K562 (cell line): ENCODE results near the gene AIFM3. TPM values are rescaled to one million over a fixed set of nuclear protein-coding genes. Genes with fewer than 3 reads are reported as not detected.
A peak's percentile ranks its signal among the peaks of the same experiment; 100 is the strongest.

Experiments used
- ELF4 ChIP-seq: fragments of 450-650 bp; formaldehyde crosslinking; IDR thresholded peaks from 2 replicates; pipeline ENCODE4 v1.4.0; 2022; ENCODE audit warnings: missing genetic modification characterization
- ERF ChIP-seq: fragments of 450-650 bp; formaldehyde crosslinking; IDR thresholded peaks from 2 replicates; pipeline ENCODE4 v1.4.0; 2020; ENCODE audit warnings: mild to moderate bottlenecking, mixed read lengths
- FOXJ3 ChIP-seq: sonication (generic); formaldehyde crosslinking; IDR thresholded peaks from 2 replicates; pipeline ENCODE4 v1.4.0; 2020; ENCODE audit warnings: mild to moderate bottlenecking, missing genetic modification reagents
- FOXM1 ChIP-seq, 2 experiments: fragments of 450-650 bp in 1 of 2; sonication (generic) in 1 of 2; formaldehyde crosslinking in 1 of 2; IDR thresholded peaks; 2 replicates each; pipeline versions ENCODE4 v1.6.1 to v1.9.0; 2017 to 2022; ENCODE audit warnings: low read depth in 2 of 2, mild to moderate bottlenecking in 2 of 2, missing genetic modification reagents in 1 of 2, moderate library complexity in 1 of 2
- HDAC6 ChIP-seq: IDR thresholded peaks from 2 replicates; pipeline ENCODE4 v1.6.1; 2012; ENCODE audit warnings: low read depth, mild to moderate bottlenecking, control low read depth, inconsistent platforms, low read length, moderate library complexity
- MCM7 ChIP-seq, 2 experiments: fragments of 450-650 bp; IDR thresholded peaks; 2 replicates each; pipeline ENCODE4 v1.6.1; 2016 to 2018
- PTRF ChIP-seq: fragments of 450-650 bp; IDR thresholded peaks from 2 replicates; pipeline ENCODE4 v1.6.1; 2016; ENCODE audit warnings: mild to moderate bottlenecking, missing genetic modification characterization, missing compliant biosample characterization
- RAD51 ChIP-seq: fragments of 450-650 bp; IDR thresholded peaks from 2 replicates; pipeline ENCODE4 v1.7.1; 2016; ENCODE audit warnings: low read depth, mild to moderate bottlenecking, borderline replicate concordance
- RBFOX2 ChIP-seq: fragments of 200-400 bp; formaldehyde crosslinking; IDR thresholded peaks from 2 replicates; pipeline ENCODE4 v1.6.1; 2017; ENCODE audit warnings: low read depth, mild to moderate bottlenecking, low read length, moderate library complexity
- SMARCE1 ChIP-seq: fragments of 450-650 bp; IDR thresholded peaks from 2 replicates; pipeline ENCODE4 v1.7.1; 2016; ENCODE audit warnings: mild to moderate bottlenecking
- TCF7 ChIP-seq: sonication (generic); IDR thresholded peaks from 2 replicates; pipeline ENCODE4 v1.6.1; 2016; ENCODE audit warnings: antibody characterized with exemption, borderline replicate concordance
- TEAD1 ChIP-seq, 2 experiments: fragments of 450-650 bp in 1 of 2; sonication (generic) in 1 of 2; formaldehyde crosslinking; IDR thresholded peaks; 2 replicates each; pipeline versions ENCODE4 v1.4.0 to v1.8.0; 2020 to 2022; ENCODE audit warnings: mild to moderate bottlenecking in 2 of 2, missing genetic modification reagents in 1 of 2
- YY1 ChIP-seq, 3 experiments: IDR thresholded peaks; 2 replicates each; pipeline ENCODE4 v1.6.1; 2011; ENCODE audit warnings: low read length in 2 of 3, mild to moderate bottlenecking in 2 of 3, moderate library complexity in 2 of 3, borderline replicate concordance in 1 of 3, control low read depth in 1 of 3, low read depth in 1 of 3; ENCODE audit not compliant: insufficient read depth in 3 of 3, insufficient replicate concordance in 2 of 3, control insufficient read depth in 1 of 3, insufficient read length in 1 of 3; ENCODE audit errors: extremely low read depth in 1 of 3
- ZNF143 ChIP-seq: sonication (generic); formaldehyde crosslinking; IDR thresholded peaks from 2 replicates; pipeline ENCODE4 v1.9.0; 2022; ENCODE audit warnings: mild to moderate bottlenecking, missing genetic modification reagents
- ZNF253 ChIP-seq: fragments of 250-450 bp; sonication (Bioruptor Pico); conservative IDR thresholded peaks from 2 replicates; pipeline ENCODE4 v1.6.1; 2021; ENCODE audit warnings: mild to moderate bottlenecking
- ZNF354B ChIP-seq: fragments of 250-450 bp; sonication (Bioruptor Pico); IDR thresholded peaks from 2 replicates; pipeline ENCODE4 v1.4.0; 2020
- ZNF778 ChIP-seq: fragments of 450-650 bp; formaldehyde crosslinking; IDR thresholded peaks from 2 replicates; pipeline ENCODE4 v1.4.0; 2020; ENCODE audit warnings: mild to moderate bottlenecking, moderate library complexity
- ZZZ3 ChIP-seq: fragments of 450-650 bp; IDR thresholded peaks from 2 replicates; pipeline ENCODE4 v1.6.1; 2016; ENCODE audit warnings: antibody characterized with exemption, mild to moderate bottlenecking, moderate library complexity
- polyA plus RNA-seq, 8 experiments: library from polyadenylated mRNA; depleted of rRNA in 4 of 8; stranded (reverse) in 5 of 8; unstranded in 3 of 8; fragments of >200 nt; fragmentation: Nextera tagmentation in 2 of 8; fragmentation: Illumina TruSeq in 1 of 8; extraction: Ambion mirVana in 2 of 8; extraction: Trizol in 1 of 8; gene quantifications; 2 replicates each; pipeline versions ENCODE4 v1.2.1 to v1.2.3, GENCODE V29; 2011 to 2014; ENCODE audit warnings: inconsistent platforms in 1 of 8, missing spikeins in 1 of 8
- total RNA-seq, 7 experiments: library from RNA; depleted of rRNA in 6 of 7; stranded (reverse); fragments of >200 nt in 6 of 7; fragmentation: Illumina TruSeq in 2 of 7; extraction: Trizol in 2 of 7; gene quantifications; 2 replicates each; pipeline versions ENCODE4 v1.2.1 to v1.2.3, GENCODE V29; 2011 to 2021; ENCODE audit warnings: low replicate concordance in 1 of 7
- TF ChIP-seq, protein P1 (sequence below): sonication (generic); formaldehyde crosslinking; IDR thresholded peaks from 2 replicates; pipeline ENCODE4 v1.8.0; 2022; ENCODE audit warnings: mild to moderate bottlenecking, missing genetic modification reagents, borderline replicate concordance
- TF ChIP-seq, protein P2 (sequence below), 2 experiments: fragments of 450-650 bp in 1 of 2; IDR thresholded peaks; 2 replicates each; pipeline ENCODE4 v1.6.1; 2011 to 2017; ENCODE audit warnings: low read depth in 2 of 2, antibody characterized with exemption in 1 of 2, borderline replicate concordance in 1 of 2, low read length in 1 of 2, mild to moderate bottlenecking in 1 of 2, mixed read lengths in 1 of 2; ENCODE audit not compliant: control insufficient read depth in 1 of 2
- TF ChIP-seq, protein P3 (sequence below): sonication (generic); formaldehyde crosslinking; IDR thresholded peaks from 2 replicates; pipeline ENCODE4 v1.8.1; 2023; ENCODE audit warnings: mild to moderate bottlenecking, missing genetic modification reagents

Gene AIFM3
- total and polyA plus RNA-seq, 9 of the 15 experiments (the other 6 are each of a cell fraction or from before 2014, with no cell fraction given): 0.03 to 0.20 (median 0.07) TPM; not detected in 1

DNA sequence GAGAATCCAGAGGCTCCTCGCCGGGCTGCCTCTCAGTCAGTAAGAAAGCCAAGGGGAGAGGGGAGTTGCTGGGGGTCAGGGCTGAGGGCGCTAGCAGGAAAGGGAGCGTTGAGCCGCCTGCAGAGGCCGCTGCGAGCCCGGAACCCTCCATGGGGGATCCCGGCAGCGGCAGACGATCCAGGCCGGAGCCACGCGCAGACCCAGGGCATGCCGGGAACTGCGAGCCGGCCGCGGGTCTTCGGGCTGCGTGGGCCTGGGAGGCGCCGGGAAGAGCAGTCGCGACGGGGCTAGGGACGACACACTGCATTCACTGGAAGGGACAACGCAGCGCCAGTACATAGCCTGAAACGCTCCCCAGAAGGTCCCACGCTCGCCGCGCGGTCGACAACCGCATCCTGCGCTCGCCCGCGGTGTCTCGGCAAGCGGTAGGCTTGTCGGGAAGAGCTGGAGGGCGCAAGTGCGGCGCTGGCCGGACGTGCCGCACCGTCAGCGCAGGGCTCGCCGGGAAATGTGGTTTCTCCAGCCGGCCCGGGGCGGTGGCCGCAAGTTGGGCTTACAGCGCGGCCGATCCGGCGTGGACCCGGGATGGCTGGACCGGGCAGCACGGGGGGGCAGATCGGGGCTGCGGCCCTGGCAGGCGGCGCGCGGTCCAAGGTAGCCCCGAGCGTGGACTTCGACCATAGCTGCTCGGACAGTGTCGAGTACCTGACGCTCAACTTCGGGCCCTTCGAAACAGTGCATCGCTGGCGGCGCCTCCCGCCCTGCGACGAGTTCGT lies 14.9 kb downstream of the AIFM3 start, which contains the start of gene LZTR1 (continued):
- peak; percentile 88 for TF ChIP-seq HDAC6
- no peak for TF ChIP-seq RBFOX2
- peak; percentile 89 for TF ChIP-seq ZNF253 (CRISPR knock-in tag)
- TF ChIP-seq, protein P1, sequence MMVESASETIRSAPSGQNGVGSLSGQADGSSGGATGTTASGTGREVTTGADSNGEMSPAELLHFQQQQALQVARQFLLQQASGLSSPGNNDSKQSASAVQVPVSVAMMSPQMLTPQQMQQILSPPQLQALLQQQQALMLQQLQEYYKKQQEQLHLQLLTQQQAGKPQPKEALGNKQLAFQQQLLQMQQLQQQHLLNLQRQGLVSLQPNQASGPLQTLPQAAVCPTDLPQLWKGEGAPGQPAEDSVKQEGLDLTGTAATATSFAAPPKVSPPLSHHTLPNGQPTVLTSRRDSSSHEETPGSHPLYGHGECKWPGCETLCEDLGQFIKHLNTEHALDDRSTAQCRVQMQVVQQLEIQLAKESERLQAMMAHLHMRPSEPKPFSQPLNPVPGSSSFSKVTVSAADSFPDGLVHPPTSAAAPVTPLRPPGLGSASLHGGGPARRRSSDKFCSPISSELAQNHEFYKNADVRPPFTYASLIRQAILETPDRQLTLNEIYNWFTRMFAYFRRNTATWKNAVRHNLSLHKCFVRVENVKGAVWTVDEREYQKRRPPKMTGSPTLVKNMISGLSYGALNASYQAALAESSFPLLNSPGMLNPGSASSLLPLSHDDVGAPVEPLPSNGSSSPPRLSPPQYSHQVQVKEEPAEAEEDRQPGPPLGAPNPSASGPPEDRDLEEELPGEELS (CRISPR knock-in tag): no peak
- TF ChIP-seq ZNF778 (CRISPR knock-in tag): no peak
- TF ChIP-seq TEAD1 (CRISPR knock-in tag; IDR thresholded peaks at IDR 0.05): peak in 1 of 2 experiments; percentile 98; a peak in 2 of 4 replicates
- no peak for TF ChIP-seq ZZZ3
- no peak for TF ChIP-seq TCF7
- TF ChIP-seq ERF: peak; percentile 99
- peak in 2 of 3 experiments; percentile 42 to 86 for TF ChIP-seq YY1 (IDR thresholded peaks at IDR 0.05; ENCODE audit: borderline replicate concordance in 1 of 3, control insufficient read depth in 1 of 3, extremely low read depth in 1 of 3, insufficient read depth in 3 of 3, insufficient read length in 1 of 3, insufficient replicate concordance in 2 of 3, low read depth in 1 of 3, low read length in 2 of 3)
- TF ChIP-seq PTRF (tag): no peak
- TF ChIP-seq, protein P2, sequence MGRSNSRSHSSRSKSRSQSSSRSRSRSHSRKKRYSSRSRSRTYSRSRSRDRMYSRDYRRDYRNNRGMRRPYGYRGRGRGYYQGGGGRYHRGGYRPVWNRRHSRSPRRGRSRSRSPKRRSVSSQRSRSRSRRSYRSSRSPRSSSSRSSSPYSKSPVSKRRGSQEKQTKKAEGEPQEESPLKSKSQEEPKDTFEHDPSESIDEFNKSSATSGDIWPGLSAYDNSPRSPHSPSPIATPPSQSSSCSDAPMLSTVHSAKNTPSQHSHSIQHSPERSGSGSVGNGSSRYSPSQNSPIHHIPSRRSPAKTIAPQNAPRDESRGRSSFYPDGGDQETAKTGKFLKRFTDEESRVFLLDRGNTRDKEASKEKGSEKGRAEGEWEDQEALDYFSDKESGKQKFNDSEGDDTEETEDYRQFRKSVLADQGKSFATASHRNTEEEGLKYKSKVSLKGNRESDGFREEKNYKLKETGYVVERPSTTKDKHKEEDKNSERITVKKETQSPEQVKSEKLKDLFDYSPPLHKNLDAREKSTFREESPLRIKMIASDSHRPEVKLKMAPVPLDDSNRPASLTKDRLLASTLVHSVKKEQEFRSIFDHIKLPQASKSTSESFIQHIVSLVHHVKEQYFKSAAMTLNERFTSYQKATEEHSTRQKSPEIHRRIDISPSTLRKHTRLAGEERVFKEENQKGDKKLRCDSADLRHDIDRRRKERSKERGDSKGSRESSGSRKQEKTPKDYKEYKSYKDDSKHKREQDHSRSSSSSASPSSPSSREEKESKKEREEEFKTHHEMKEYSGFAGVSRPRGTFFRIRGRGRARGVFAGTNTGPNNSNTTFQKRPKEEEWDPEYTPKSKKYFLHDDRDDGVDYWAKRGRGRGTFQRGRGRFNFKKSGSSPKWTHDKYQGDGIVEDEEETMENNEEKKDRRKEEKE (IDR thresholded peaks at IDR 0.05; ENCODE audit: borderline replicate concordance in 1 of 2, control insufficient read depth in 1 of 2, low read depth in 2 of 2, low read length in 1 of 2): no peak
- TF ChIP-seq RAD51: no peak
- peak; percentile 99 for TF ChIP-seq ELF4 (CRISPR knock-in tag)
- TF ChIP-seq, protein P3, sequence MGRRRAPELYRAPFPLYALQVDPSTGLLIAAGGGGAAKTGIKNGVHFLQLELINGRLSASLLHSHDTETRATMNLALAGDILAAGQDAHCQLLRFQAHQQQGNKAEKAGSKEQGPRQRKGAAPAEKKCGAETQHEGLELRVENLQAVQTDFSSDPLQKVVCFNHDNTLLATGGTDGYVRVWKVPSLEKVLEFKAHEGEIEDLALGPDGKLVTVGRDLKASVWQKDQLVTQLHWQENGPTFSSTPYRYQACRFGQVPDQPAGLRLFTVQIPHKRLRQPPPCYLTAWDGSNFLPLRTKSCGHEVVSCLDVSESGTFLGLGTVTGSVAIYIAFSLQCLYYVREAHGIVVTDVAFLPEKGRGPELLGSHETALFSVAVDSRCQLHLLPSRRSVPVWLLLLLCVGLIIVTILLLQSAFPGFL (CRISPR knock-in tag): no peak
- no peak for TF ChIP-seq ZNF143 (CRISPR knock-in tag)
- TF ChIP-seq FOXJ3 (CRISPR knock-in tag): no peak
- no peak for TF ChIP-seq MCM7 (IDR thresholded peaks at IDR 0.05)
- no peak for TF ChIP-seq SMARCE1
- peak; percentile 79; the same call in 1 of the 2 replicates for TF ChIP-seq ZNF354B (CRISPR knock-in tag)
- no peak for TF ChIP-seq FOXM1 (IDR thresholded peaks at IDR 0.05; ENCODE audit: low read depth)
- TF ChIP-seq FOXM1 (CRISPR knock-in tag; IDR thresholded peaks at IDR 0.05; ENCODE audit: low read depth): no peak
